ENCODE data around the gene TMTC3. TPM values are rescaled to one million over a fixed set of nuclear protein-coding genes. Genes with fewer than 3 reads are reported as not detected.
"Not testable (repeated sequence)": the region's sequence is repeated elsewhere in the genome, so short reads cannot be mapped to it uniquely, and the experiment has no call there.

TMTC3 gene
- 19.4 TPM for polyA plus RNA-seq (2013, experiment 1 of 2; ENCODE audit: insufficient read length)
- 22.1 TPM for polyA plus RNA-seq (2013, experiment 2 of 2; ENCODE audit: insufficient read length)

DNA sequence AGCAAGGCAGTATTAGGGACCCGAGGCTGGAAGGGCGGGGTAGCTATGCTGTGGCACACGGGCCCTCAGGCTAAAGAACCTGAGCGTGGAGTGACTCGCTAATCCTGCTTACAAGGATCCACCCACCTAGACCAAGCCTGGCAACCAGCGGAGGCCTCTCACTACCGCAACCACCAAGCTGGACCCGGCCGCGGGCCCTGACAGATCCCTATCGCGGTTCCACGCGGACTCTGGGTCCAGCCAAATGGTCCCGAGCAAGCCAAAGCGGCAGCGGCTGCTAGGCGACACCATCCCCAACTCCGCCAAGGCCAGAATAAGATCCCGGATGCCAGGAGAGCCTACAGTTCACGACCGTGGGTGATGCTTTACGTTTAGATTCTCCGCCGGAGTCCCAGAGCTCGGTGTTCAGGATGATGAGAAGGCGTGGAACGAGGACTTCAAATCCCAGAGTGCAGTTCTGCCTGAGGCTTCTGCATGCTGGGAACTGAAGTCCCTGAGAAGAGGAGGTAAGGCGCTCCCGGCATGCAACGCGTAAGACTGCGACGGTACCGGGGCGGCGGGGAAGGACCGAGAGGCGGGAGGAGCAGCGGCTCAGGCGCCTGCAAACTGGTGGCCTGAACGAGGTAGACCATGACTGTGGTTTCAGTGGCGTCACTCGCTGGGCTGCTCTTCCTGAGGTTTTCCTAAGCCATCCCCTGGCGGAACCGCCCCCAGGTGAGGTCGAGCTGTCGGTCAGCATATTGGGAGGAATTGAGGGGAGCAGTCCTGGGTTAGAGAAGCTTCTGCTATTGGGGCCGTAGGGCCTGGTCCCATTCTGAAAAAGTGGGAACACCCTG is at the start of gene TMTC3, which contains the start of gene CEP290:
Gene TMTC3 (plus strand): TSS at position 534 of the 836 bp plus-strand sequence. CDS start 6,009 bp downstream, outside the sequence.
Gene CEP290 (minus strand): TSS at position 315 of the 836 bp plus-strand sequence. CDS start 781 bp downstream, outside the sequence.
- peak; percentile 100 for DNase-seq

DNA sequence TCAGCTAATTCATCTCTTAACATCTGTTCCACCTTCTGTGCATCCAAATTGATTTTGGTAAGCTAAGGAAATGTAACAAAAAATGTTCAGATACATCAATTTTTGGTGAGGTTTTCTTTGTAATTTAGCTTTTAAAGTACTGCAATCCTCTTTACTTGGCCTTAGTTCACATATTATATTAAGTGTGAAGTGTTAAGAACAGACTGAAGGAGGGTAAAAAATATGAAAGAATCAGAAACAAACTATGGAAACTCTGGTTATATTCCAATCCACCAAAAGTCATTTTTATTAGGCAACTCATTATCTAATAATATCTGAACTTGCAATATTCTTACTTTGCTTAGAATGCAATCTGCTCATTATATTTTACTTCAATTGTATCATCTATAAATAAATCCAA is 49.3 kb upstream of the TMTC3 start:
- DNase-seq, result no peak

DNA sequence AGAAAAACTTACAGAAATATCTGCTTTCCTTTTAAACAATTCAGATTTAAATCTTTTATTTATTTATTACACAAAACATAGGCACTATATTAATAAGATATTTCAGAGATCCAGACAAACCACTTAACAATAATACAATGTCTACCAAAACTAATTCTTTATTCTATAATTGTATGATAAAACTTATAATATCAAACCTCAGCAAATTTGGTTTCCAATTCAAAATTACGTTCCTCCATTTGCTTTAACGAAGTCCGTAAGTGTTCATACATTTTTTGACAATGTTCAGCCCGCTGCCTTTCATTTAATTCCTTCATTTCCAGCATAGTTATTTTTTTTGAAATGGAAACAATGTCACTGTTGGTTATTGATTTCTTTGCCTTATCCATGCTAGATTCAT is 48.5 kb upstream of the TMTC3 start:
- DNase-seq, result no peak

DNA sequence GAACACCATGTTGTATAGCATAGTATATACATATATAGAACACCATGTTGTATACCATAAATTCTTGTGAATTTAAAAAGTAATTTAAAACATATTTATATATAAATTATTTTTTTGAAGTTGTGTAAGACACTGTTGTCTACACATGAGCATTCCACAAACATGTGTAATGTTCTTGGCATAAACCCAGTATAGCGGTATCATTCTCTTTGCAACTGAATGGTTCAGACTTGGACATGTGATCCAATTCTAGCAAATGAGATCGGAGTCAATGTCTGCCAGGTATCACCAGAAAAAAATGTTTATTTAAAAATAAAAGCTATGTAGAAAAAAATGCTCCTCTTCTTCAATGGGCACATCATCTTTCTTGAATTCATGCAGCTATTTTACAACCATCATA is 34.1 kb upstream of the TMTC3 start:
- peak; percentile 43 for DNase-seq

DNA sequence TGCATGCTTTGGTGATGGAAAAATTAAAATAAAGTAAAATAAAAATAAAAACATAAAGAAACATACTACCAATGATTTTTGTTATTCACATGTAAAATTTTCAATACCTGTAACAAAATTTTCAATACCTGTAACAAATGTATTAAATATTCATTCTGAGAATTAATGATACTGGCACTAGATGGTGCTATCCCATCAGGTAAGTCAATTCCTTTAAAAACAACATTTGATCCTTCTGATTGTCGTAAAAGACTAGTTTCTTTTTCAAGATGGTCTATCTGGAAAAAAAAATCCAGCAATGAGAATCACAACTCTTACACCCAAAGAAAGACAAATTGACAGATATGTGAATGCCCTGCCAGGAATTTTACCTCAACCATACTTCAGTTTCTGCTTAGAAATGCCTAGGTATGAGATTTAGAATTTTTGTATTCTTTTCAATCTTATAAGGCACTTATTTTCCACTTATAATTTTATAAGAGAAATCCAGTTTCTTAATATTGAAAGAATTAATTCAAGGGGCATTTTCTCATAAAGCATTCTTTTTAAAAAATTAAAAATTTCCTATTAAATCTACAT is 30.9 kb upstream of the TMTC3 start:
- peak; percentile 55 for DNase-seq

DNA sequence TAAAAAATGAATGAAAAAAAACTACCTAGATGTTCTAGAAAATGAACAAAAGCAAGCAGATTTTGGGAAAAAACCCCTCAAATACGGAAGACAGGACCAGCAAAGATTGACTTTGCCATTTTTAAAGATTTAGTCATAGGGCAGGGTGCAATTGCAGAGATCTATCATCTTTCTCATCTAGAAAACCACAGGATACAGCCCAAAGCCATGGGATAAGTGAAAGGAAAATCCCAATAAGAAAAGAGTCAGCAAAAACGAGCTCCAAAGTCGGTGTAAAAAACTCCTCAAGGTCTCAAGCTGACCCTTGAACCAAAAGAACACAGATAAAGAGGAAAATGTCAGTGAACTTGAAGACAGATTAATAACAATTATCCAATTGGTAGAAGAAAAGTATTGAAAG is 28.2 kb upstream of the TMTC3 start:
- peak; percentile 36 for DNase-seq

DNA sequence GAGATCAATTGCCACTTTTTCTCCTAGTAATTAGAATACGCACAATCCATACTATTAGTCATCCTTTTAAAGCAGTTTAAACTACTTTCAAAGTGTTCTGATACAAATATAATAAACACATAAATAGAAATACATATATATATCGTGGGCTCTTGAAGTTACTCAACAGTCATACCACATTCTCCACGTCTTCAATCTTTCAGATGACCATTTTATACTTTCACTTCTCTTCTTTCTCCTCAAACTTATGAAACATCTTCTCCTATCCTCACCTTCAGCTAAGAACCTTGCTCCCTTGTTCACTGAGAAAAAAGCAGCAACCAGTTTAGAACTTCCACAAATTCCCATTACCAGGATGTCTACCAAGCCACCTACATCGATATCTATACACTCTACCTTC is 19.4 kb upstream of the TMTC3 start:
- DNase-seq, result no peak

DNA sequence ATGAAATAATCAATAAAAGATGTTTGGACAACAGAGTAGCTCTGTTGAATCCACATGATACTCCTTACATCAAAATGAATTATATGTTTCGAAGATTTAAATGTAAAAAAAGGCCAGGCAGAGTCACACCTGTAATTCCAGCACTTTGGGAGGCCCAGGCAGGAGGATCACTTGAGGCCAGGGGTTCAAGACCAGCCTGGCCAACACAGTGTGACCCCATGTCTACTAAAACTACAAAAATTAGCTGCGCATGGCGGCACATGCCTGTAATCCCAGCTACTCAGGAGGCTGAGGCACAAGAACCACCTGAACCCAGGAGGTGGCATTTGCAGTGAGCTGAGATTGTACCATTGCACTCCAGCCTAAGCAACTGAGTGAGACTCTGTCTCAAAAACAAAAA is 15.0 kb upstream of the TMTC3 start:
- no peak for DNase-seq

DNA sequence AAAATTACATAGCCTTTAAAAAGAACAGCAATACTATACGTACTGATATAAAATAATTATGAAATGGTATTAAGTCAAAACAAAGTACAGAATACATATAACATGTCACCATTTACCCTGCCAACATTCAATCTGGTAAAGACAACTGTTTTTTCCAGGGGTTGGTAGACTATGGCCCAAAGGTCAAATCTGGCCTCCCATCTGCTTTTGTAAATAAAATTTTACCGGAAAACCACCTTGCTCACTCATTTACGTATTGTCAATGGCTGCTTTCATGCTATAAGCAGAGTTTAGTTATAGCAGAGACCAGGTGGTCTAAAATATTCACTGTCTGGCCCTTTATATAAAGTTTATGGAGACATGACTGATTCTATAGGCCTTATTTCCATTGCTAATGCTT is 14.3 kb upstream of the TMTC3 start:
- no peak for DNase-seq

DNA sequence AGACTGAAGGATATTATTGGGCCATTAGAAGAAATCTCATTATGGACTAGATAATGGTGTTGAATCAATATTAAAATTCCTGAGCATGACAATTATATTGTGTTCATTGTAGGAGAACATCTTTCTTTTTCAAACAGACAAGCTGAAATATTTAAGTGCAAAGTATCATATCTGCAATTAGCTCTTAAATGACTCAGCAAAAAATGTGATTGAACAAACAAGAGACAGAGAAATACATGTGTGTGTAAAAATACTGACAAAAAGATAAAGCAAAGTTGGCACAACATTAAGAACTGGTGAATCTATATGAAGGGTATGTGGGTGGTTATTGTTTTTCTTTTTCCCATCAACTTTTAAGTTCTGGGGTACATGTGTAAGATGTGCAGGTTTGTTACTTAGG is 9.7 kb upstream of the TMTC3 start:
- no peak for DNase-seq

DNA sequence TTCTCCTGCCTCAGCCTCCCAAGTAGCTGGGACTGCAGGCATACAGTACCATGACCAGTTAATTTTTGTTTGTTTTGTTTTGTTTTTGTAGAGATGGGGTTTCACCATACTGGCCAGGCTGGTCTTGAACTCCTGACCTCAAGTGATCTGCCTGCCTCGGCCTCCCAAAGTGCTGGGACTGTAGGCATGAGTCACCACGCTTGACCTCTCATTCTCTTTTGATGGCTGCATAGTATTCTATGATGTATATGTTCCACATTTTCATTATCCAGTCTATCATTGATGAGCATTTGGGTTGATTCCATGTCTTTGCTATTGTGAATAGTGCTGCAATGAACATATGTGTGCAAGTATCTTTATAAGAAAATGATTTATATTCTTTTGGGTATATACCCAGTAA is 8.9 kb upstream of the TMTC3 start:
- DNase-seq, result not testable (repeated sequence)

DNA sequence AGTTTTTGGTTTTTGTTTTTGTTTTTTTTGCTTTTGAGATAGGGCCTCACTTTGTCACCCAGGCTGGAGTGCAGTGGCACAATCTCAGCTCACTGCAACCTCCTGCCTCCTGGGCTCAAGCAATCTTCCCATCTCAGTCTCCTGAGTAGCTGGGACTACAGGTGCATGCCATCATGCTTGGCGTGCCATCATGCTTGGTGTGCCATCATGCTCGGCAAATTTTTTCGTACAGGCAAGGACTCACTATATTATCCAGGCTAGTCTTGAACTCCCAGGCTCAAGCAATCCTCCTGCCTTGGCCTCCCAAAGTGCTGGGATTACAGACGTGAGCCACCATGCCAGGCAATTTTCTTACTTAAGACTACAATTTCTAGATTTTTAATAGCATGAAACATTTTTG is 2.4 kb upstream of the TMTC3 start:
- not testable (repeated sequence) for DNase-seq

DNA sequence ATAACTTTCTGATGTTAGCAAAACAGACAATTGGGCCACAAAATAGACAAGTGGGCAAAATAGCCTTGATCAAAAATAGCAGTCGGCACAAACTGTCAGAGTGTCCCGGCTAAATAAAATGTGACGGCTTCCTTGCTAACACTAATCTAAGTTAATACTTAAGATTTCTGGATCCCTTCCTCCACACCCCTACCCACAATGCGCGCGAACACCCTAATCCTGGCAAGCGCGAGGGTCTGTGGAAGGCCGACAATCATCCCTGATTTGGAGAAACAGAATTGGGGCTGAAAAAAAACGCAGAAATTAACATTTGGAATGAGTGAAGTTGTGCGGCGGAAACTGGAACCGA is 708 bp upstream of the TMTC3 start:
- DNase-seq, result no peak

DNA sequence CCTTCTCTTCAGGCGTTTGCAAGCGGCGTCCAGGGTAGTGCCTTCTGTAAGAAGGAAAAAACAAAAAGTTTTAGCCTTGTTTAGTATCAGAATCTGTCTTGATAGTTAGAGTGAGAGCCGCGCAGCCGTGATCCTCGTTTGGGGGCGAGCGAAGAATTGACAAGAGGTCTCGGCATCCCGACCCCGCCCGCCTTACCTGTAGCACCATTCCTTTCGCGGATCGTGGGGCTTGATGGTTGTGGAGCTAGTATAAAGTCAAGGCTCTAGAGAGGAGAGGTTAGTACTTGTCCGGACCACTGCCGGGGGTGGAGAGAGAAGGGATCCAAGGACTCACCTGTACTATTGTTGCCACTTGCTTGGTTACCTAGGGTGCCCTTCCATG is 494 bp downstream of the TMTC3 start:
- DNase-seq, result no peak

DNA sequence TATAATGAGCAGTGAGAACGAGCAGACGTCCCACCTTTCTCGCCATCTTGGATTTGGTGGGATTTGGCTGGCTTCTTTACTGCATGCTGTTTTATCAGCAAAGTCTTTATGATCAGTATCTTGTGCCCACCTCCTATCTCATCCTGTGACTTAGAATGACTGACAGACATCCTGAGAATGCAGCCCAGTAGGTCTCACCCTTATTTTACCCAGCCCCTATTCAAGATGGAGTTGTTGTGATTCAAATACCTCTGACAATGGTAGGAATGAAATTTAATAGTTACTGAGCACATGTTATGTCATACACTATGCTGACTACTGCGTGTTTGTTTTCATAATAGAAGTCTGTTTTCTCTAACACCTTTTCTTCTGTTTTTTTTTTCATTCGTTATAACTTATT is 1.9 kb downstream of the TMTC3 start:
- DNase-seq, result no peak

DNA sequence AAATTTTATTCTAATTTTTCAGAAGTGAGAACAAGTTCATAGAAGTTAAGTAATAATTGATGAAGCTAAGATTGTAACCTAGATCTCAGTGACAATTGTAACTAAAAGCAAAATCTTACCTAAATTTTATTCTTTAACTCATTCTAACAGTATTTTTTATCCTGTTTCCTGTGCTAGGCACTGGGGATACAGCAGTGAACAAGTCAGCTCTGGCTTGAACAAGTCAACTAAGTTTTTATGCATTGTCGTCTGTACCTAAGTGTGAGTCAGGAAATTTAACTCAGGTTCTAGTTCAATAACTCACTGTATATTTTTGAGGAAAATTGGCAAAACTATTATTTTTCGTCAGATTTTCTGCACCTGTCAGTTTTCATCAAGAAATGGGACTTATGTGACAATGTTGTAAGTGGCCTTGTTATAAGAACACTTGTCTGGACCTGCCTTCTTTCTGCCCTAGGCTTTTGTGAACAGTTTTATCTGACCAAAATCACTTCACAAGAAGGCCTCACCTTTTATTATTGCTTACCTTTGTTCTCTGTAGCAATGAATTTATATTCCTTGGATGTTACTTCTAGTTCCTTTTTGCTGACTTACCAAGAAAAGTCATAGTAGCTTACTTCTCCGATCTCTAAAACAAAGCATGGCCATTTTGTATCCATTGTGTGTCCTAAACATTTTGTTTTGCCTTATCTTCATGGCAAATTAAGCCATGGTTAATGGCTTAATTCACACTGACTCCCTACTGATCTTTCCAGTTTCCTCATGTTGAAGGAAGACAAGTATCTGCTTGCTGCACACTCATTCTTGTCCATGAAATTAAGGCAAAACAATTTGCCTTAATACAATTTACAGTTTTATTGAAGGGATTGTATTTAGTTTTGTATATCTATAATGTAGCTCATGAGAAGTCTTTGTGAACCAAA is 2.7 kb downstream of the TMTC3 start:
- DNase-seq, result no peak

DNA sequence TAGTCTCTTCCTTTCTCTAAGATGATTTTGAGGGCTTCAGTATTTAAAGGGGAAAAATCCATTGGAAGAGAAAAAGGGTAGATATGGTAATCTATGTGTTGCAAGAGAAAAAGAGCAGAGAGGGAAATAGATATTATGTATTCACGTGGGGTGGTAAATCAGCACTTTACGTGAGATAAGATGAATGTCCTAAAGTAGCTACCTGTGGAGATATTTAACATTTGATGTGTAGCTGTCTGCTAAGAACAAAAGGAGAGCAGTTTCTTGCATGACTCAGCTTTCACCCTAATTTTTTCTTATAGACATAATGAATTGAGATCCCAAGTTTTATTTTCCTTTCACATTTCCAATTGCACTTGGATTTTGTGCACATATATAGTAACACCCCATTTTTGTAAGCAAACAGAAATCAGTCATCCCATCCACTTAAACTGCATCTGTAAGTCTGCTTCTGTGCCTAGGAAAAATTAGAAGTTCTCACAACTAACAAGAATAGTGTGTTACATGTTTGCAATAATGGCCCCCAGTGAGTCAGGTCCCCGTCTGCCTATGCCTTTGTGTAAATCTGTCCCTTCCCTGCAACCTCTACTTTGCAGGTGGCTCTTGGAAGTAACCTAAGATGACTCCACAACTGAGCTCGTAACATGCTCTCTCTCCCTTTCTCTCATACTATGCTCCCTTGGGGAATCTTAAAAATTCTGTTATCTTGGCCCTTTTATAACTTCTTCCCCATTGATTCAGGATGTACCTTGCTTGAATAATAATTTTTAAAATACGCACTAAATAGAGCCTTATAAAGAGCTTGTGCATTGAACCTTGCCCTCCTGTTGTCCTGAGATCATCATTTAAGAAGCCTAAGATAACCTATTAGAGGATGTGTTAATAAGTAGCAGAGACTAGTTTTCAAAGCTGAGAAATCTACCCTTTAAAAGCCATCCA is 3.7 kb downstream of the TMTC3 start:
- no peak for DNase-seq

DNA sequence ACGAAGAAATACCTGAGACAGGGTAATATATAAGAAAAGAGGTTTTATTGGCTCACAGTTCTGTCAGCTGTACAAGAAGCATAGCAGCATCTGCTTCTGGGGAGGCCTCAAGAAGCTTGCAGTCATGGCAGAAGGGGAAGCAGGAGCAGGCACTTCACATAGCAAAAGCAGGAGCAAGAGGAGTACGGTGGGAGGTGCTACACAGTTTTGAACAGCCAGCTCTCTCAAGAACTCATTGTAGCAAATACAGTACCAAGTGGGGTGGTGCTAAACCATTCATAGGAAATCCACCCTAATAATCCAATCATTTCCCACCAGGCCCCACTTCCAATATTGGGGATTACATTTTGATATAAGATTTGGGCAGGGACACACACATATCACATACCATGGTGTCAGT is 8.0 kb downstream of the TMTC3 start:
- no peak for DNase-seq

DNA sequence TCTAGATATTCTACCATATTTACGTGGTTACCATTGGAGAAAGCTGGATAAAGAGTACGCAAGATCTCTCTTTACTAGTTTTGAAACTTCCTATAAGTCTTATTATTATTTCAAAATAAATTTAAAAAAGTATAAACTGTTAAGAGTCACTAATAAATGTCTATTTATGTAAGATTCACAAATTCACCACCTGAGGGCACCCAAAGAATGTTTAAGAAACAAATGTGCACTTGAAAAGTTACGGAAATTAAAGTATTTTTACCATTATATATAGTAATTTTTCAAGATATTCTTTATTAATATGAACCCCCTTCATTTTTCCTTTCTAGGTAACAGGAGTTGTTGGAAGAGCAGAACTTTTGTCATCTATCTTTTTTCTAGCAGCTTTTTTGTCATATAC is 11.9 kb downstream of the TMTC3 start:
- DNase-seq, result peak; percentile 62

DNA sequence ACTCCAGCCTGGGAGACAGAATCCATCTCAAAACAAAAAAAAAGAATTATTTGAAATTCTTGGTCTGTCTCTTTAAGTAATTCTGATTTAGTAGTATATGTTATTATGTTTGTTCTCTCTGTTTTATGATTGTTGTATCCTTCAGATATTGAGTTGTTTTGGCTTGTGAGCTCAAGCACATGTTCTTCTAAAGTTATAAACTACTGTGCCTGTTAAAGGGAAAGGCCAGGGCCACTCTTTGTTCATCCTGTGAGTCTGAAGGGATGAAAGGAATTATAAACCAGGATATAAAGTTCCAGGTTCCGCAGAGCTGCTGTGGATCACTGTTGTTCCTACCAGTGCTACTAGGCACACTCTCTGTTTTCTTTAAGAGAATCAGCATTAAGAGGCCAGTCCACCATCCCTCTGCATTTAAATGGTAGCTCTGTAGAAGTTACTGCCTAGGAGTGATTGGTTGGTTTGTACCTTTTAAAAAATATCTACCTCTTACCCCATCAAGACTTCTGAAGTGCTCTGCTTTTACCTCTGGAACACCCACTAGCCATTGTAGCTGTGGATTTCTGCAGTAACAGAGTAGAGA is 14.1 kb downstream of the TMTC3 start:
- no peak for DNase-seq

DNA sequence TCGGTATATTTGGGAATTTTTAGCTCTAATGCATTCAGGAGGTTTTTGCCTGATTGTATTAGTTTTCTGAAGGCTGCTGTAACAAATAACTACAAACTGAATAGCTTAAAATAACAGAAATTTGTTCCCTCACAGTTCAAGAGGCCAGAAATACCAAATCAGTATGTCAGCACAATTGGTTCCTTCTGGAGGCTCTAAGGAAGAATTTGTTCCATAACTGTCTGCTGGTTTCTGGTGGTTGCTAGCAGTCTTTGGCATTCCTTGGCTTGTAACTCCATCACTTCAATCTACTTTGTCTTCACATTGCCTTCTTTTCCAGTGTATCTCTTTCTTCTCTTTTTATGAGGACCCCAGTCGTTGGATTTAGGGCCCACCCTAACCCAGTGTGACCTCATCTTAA is 21.3 kb downstream of the TMTC3 start:
- DNase-seq, result peak; percentile 39

DNA sequence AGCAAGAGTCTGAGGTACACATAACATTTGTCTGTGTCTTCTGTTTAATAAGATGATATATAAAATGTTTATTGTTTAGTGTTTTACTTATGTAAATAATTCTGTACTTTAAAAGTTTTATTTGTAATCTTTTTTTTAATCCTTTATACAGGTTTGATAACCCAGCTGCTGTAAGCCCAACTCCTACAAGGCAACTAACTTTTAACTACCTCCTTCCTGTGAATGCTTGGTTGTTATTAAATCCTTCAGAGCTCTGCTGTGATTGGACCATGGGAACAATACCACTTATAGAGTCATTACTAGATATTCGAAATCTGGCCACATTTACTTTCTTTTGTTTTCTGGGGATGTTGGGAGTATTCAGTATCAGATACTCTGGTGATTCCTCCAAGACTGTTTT is 24.1 kb downstream of the TMTC3 start:
- no peak for DNase-seq
